Upper lobe of right lung (tissue), 1 donor: ENCODE results near the gene RPUSD3. TPM values are rescaled to one million over a fixed set of nuclear protein-coding genes. Genes with fewer than 3 reads are reported as not detected.
"Not testable (repeated sequence)": the region's sequence is repeated elsewhere in the genome, so short reads cannot be mapped to it uniquely, and the experiment has no call there.

ENCODE experiments used
- ATAC-seq: fragments of 200-7000 bp; cut with Tn5 transposase; one replicate; pipeline ENCODE4 v1.9.1; 2020; ENCODE audit warnings: mild to moderate bottlenecking, moderate library complexity
- DNase-seq: peaks from one replicate; pipeline ENCODE4 v3.0.0-alpha.2; 2020
- H3K27ac ChIP-seq: fragments of 200-600 bp; one replicate; pipeline ENCODE4 v1.8.0; 2022
- H3K27me3 ChIP-seq: fragments of 200-600 bp; one replicate; pipeline ENCODE4 v1.8.0; 2022; ENCODE audit warnings: mild to moderate bottlenecking
- H3K36me3 ChIP-seq: fragments of 200-600 bp; one replicate; pipeline ENCODE4 v1.8.0; 2022
- H3K4me1 ChIP-seq: fragments of 200-600 bp; one replicate; pipeline ENCODE4 v1.8.0; 2022
- H3K4me3 ChIP-seq: fragments of 200-600 bp; one replicate; pipeline ENCODE4 v1.8.0; 2022; ENCODE audit warnings: mild to moderate bottlenecking
- H3K9me3 ChIP-seq: fragments of 200-600 bp; one replicate; pipeline ENCODE4 v1.8.0; 2022
- intact Hi-C: fragments of 100-400 bp; cut with DNase I; formaldehyde crosslinking; loops from one replicate; pipeline ENCODE4 v1.11.0; 2022
- total RNA-seq: library from RNA; stranded (reverse); fragmentation: NEBNext Ultra II Directional; extraction: Animal tissue kit (Norgen Biotek cat#: 25700); gene quantifications from one replicate; pipeline ENCODE4 v1.2.1, GENCODE V29; 2021
- TF ChIP-seq, protein P1 (sequence below): fragments of 200-600 bp; IDR thresholded peaks from one replicate; pipeline ENCODE4 v1.8.0; 2022; ENCODE audit warnings: antibody characterized with exemption
- donor health status: DM: no; HTN: yes; CAD: no; lungs with severe emphysema.

Gene RPUSD3
- total RNA-seq, 1 donor from 2014 or later, result 27.7 TPM

GRCh38 chr3:9869955-9870354 is 26.1 kb upstream of the RPUSD3 start:
- H3K36me3 ChIP-seq, result no peaks in the 10 kb centered on the region
- no peaks in the 10 kb centered on the region for H3K9me3 ChIP-seq
- intact Hi-C loops, result no loop called here
- ATAC-seq (no peak), DNase-seq (no peak)
- H3K27me3 ChIP-seq, result no peaks in the 10 kb centered on the region
- H3K27ac ChIP-seq, result no peak overlapping the region
- no peak overlapping the region for H3K4me3 ChIP-seq
- TF ChIP-seq, protein P1, sequence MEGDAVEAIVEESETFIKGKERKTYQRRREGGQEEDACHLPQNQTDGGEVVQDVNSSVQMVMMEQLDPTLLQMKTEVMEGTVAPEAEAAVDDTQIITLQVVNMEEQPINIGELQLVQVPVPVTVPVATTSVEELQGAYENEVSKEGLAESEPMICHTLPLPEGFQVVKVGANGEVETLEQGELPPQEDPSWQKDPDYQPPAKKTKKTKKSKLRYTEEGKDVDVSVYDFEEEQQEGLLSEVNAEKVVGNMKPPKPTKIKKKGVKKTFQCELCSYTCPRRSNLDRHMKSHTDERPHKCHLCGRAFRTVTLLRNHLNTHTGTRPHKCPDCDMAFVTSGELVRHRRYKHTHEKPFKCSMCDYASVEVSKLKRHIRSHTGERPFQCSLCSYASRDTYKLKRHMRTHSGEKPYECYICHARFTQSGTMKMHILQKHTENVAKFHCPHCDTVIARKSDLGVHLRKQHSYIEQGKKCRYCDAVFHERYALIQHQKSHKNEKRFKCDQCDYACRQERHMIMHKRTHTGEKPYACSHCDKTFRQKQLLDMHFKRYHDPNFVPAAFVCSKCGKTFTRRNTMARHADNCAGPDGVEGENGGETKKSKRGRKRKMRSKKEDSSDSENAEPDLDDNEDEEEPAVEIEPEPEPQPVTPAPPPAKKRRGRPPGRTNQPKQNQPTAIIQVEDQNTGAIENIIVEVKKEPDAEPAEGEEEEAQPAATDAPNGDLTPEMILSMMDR, result no peak
- H3K4me1 ChIP-seq, result peaks cover 4% of the 10 kb centered on the region

DNA sequence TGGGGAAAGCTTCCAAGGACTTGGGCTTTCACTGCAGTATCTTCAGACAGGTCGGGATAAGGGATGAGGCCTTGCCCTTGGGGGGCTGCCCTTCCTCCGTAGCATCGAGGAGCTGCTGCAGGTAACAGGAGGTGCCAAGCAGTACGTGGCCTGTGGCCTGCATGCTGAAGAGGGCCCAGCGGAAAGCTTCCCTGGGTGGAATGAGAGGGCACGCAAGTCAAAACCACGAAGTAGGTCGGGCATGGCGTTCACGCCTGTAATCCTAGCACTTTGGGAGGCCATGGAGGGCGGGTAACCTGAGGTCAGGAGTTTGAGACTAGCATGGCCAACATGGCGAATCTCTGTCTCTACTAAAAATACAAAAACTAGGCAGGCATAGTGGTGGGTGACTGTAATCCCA is 23.3 kb upstream of the RPUSD3 start:
- no peak overlapping the region for H3K4me3 ChIP-seq
- peaks cover 27% of the 10 kb centered on the region for H3K4me1 ChIP-seq
- no peaks in the 10 kb centered on the region for H3K9me3 ChIP-seq
- TF ChIP-seq, protein P1, result no peak
- H3K36me3 ChIP-seq, result no peaks in the 10 kb centered on the region
- intact Hi-C loops, result no loop called here
- no peak overlapping the region for H3K27ac ChIP-seq
- DNase-seq, result no peak
- no peak for ATAC-seq
- H3K27me3 ChIP-seq, result no peaks in the 10 kb centered on the region

DNA sequence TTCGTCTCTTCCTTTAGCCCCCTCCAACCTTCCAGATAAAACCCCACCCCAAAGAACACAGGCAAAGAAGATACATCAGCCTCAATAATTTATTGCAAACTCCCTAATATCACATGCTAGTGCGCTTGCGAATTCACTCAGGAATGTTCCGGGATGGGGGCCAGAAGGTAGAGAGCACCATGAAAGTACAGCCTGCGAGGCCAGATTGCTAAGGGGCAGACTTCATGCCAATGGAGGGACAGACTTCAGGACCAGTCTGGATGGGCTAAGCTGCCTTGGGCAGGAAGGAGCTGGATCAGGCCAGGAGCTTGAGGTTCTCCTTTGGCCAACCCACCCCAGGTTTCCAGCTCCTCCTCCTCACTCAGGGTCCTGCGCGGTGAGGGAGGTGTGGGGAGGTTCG is 22.8 kb upstream of the RPUSD3 start:
- TF ChIP-seq, protein P1, result no peak
- Histone ChIP-seq H3K4me1 (peaks cover 27% of the 10 kb centered on the region), H3K4me3 (no peak overlapping the region), H3K9me3 (no peaks in the 10 kb centered on the region), H3K36me3 (no peaks in the 10 kb centered on the region), H3K27ac (no peak overlapping the region), H3K27me3 (no peaks in the 10 kb centered on the region)
- intact Hi-C loops, result no loop called here
- DNase-seq (peak; percentile 77), ATAC-seq (peak; percentile 70)

GRCh38 chr3:9865125-9865637 is 21.4 kb upstream of the RPUSD3 start:
- intact Hi-C loops, H3K9me3 ChIP-seq, H3K4me3 ChIP-seq, H3K27me3 ChIP-seq, H3K36me3 ChIP-seq, DNase-seq, ATAC-seq: not testable (repeated sequence)
- peak overlapping the region; percentile 78 for H3K27ac ChIP-seq
- peaks cover 27% of the 10 kb centered on the region for H3K4me1 ChIP-seq

GRCh38 chr3:9864200-9864927 is 20.6 kb upstream of the RPUSD3 start:
- H3K36me3 ChIP-seq, result no peaks in the 10 kb centered on the region
- intact Hi-C loops, result no loop called here
- no peaks in the 10 kb centered on the region for H3K9me3 ChIP-seq
- ATAC-seq, result peak; percentile 79
- H3K27ac ChIP-seq, result peak overlapping the region; percentile 78
- DNase-seq, result peak; percentile 84
- no peaks in the 10 kb centered on the region for H3K27me3 ChIP-seq
- TF ChIP-seq, protein P1, result no peak
- peaks cover 27% of the 10 kb centered on the region for H3K4me1 ChIP-seq
- H3K4me3 ChIP-seq, result no peak overlapping the region

GRCh38 chr3:9863058-9863772 is 19.4 kb upstream of the RPUSD3 start:
- peak overlapping the region; percentile 23 for H3K4me3 ChIP-seq
- H3K9me3 ChIP-seq, result no peaks in the 10 kb centered on the region
- TF ChIP-seq, protein P1, result no peak
- intact Hi-C loops, result no loop called here
- DNase-seq, result no peak
- H3K36me3 ChIP-seq, result no peaks in the 10 kb centered on the region
- H3K27me3 ChIP-seq, result no peaks in the 10 kb centered on the region
- H3K27ac ChIP-seq, result no peak overlapping the region
- ATAC-seq, result no peak
- H3K4me1 ChIP-seq, result peaks cover 27% of the 10 kb centered on the region
